ENCODE data around the gene CAMTA1. TPM values are rescaled to one million over a fixed set of nuclear protein-coding genes. Genes with fewer than 3 reads are reported as not detected.

CAMTA1 gene
- polyA plus RNA-seq, 1 donor (not counting 4 experiments of a cell fraction or from before 2014, with no cell fraction given), result 51.4 TPM

GRCh38 chr1:7506454-7507284 lies 721.4 kb downstream of the CAMTA1 start:
- H3K4me3 ChIP-seq (ENCODE audit: control insufficient read depth in 2 of 3, extremely low read depth in 1 of 3, insufficient read depth in 2 of 3, low read depth in 1 of 3, low read length in 3 of 3), result no peak overlapping the region
- H3K27ac ChIP-seq (ENCODE audit: control insufficient read depth, insufficient read depth, low read length), result no peak overlapping the region
- no peaks in the 10 kb centered on the region for H3K9me1 ChIP-seq (ENCODE audit: control insufficient read depth, extremely low read depth, insufficient read depth, low read length)
- DNase-seq (ENCODE audit: low read depth, low spot score) (no peak), FAIRE-seq (no peak)
- dilution Hi-C loops (cut with MboI; ENCODE audit: extremely low pct_ligation_motif_present, low sequenced_read_pairs), result no loop called here
- no peak overlapping the region for H3K4me2 ChIP-seq (ENCODE audit: control insufficient read depth, extremely low read depth, insufficient read depth, low read depth, low read length)
- no peaks in the 10 kb centered on the region for H3K79me2 ChIP-seq (ENCODE audit: control insufficient read depth, insufficient read depth, low read length)
- no peaks in the 10 kb centered on the region for H3K36me3 ChIP-seq (ENCODE audit: control insufficient read depth in 2 of 2, extremely low read depth in 1 of 2, insufficient read depth in 2 of 2, low read length in 2 of 2)
- no peak overlapping the region for H2AFZ ChIP-seq (ENCODE audit: control insufficient read depth, low read length)
- H3K27me3 ChIP-seq (ENCODE audit: control insufficient read depth, extremely low read depth, insufficient read depth, low read length), result peaks cover 5% of the 10 kb centered on the region
- H3K4me1 ChIP-seq (ENCODE audit: control insufficient read depth, extremely low read depth, insufficient read depth, low read length), result no peaks in the 10 kb centered on the region
- H3K9me3 ChIP-seq (ENCODE audit: control insufficient read depth, low read depth, low read length), result no peaks in the 10 kb centered on the region
- H4K20me1 ChIP-seq (ENCODE audit: control insufficient read depth, extremely low read depth, insufficient read depth, low read length), result no peaks in the 10 kb centered on the region
- no peak overlapping the region for H3K9ac ChIP-seq (ENCODE audit: control insufficient read depth, extremely low read depth, insufficient read depth, low read length)
- TF ChIP-seq CTCF (optimal IDR thresholded peaks at IDR 0.05 in 1 of 3, IDR thresholded peaks at IDR 0.05 in 1 of 3, conservative IDR thresholded peaks at IDR 0.05 in 1 of 3; ENCODE audit: extremely low read depth in 1 of 3, insufficient read depth in 2 of 3, low read length in 3 of 3) (no peak), EZH2 (IDR thresholded peaks at IDR 0.05; ENCODE audit: low read length) (no peak)

- Histone ChIP-seq H3K9me1 (ENCODE audit: control insufficient read depth, extremely low read depth, insufficient read depth, low read length) (no peaks in the 10 kb centered on the region), H3K36me3 (ENCODE audit: control insufficient read depth in 2 of 2, extremely low read depth in 1 of 2, insufficient read depth in 2 of 2, low read length in 2 of 2) (no peaks in the 10 kb centered on the region), H3K4me2 (ENCODE audit: control insufficient read depth, extremely low read depth, insufficient read depth, low read depth, low read length) (no peak overlapping the region), H4K20me1 (ENCODE audit: control insufficient read depth, extremely low read depth, insufficient read depth, low read length) (no peaks in the 10 kb centered on the region), H3K4me1 (ENCODE audit: control insufficient read depth, extremely low read depth, insufficient read depth, low read length) (no peaks in the 10 kb centered on the region), H3K27ac (ENCODE audit: control insufficient read depth, insufficient read depth, low read length) (no peak overlapping the region), H3K79me2 (ENCODE audit: control insufficient read depth, insufficient read depth, low read length) (no peaks in the 10 kb centered on the region), H3K9ac (ENCODE audit: control insufficient read depth, extremely low read depth, insufficient read depth, low read length) (no peak overlapping the region), H3K27me3 (ENCODE audit: control insufficient read depth, extremely low read depth, insufficient read depth, low read length) (peaks cover 5% of the 10 kb centered on the region), H2AFZ (ENCODE audit: control insufficient read depth, low read length) (no peak overlapping the region), H3K9me3 (ENCODE audit: control insufficient read depth, low read depth, low read length) (no peaks in the 10 kb centered on the region), H3K4me3 (ENCODE audit: control insufficient read depth in 2 of 3, extremely low read depth in 1 of 3, insufficient read depth in 2 of 3, low read depth in 1 of 3, low read length in 3 of 3) (no peak overlapping the region)
- dilution Hi-C loops (cut with MboI; ENCODE audit: extremely low pct_ligation_motif_present, low sequenced_read_pairs), result no loop called here
- FAIRE-seq (no peak), DNase-seq (ENCODE audit: low read depth, low spot score) (no peak)
- TF ChIP-seq CTCF (optimal IDR thresholded peaks at IDR 0.05 in 1 of 3, IDR thresholded peaks at IDR 0.05 in 1 of 3, conservative IDR thresholded peaks at IDR 0.05 in 1 of 3; ENCODE audit: extremely low read depth in 1 of 3, insufficient read depth in 2 of 3, low read length in 3 of 3) (no peak), EZH2 (IDR thresholded peaks at IDR 0.05; ENCODE audit: low read length) (no peak)
These were observed 722.2 kb downstream of the CAMTA1 start for GRCh38 chr1:7507285-7508019.

All from keratinocyte (primary cell).